ENCODE measurements around the gene ATP11A. TPM values are rescaled to one million over a fixed set of nuclear protein-coding genes. Genes with fewer than 3 reads are reported as not detected.
"Not testable (repeated sequence)": the region's sequence is repeated elsewhere in the genome, so short reads cannot be mapped to it uniquely, and the experiment has no call there.

The ATP11A gene
- total RNA-seq, 1 experiment from 2014 or later, result 4.5 TPM

DNA sequence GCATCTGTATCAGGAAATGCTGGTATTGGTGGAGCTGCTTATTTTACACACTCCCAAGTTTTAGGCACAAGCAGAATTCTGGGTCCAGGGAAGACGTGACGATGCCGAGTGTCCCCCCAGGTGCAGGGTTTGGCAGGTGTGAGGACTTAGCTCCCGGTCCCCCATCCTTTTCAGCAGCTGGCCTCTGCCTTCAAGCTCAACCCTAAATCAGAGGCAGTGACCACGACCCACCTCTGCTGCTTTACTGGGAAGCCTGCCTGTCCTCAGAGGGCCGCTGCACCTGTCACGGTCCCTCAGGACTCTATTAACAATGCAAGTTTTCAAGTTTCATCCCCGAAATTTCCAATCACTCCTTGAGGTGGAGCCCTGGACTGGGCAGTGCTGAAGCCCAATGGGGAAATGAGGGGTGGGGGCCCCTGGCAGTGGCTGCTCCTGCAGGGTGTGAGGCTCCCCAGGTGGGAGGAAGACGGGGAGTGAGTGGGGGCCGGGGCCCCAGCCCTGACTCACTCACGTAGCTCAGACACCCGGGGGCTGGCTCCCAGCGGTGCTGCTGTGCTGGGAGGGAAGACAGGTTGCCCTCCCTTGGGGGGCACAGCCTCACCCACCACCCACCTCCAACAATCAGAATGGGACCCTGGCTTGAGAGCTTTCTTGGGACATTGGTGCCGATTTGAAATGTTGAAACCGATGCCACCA lies 186.6 kb downstream of the ATP11A start:
- in situ Hi-C loops (cut with HindIII; ENCODE audit: low sequenced_read_pairs), result no loop called here

DNA sequence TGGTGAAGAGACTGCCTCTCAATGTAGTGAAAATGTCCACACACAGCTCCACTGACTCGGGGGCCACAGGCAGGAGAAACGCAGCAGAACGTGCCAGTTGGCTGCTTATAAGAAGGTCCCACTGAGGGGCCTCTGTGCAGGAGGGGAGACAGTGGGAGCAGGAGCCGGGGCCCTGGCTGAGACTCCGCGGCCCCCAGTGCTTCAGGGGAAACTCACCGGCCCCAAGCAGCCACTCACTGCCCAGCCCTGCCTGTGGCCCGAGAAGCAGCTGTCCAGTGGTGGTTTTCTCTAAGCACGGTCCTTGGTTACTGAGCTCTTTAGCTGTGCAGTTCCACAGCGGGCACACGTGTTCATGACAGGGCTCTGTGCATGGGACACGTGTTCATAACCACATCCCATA lies 187.2 kb downstream of the ATP11A start:
- DNase-seq (ENCODE audit: low spot score), result no peak
- in situ Hi-C loops (cut with HindIII; ENCODE audit: low sequenced_read_pairs), result no loop called here

More for the DNA sequence above, 186.6 kb downstream of the ATP11A start:
- DNase-seq (ENCODE audit: low spot score), result no peak

DNA sequence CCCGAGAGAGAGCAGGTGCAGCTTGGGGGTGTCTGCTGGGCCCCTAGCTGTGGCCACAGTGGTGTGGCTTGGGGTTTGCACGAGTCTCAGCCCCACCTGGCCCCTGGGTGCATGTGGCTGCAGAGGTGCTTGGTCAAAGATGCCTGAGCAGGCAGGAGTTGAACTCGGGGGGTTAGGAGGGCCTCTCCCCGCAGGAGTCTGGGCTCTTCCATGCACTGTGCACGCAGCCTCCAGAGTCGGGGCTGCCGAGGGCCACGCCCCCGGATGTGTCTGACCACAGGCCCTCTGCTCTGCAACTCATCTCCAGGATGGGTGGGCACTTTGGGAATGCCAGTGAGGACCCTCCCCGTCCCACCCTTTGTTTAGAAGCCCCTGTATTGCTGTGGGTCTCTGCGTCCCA lies 187.7 kb downstream of the ATP11A start:
- no peak for DNase-seq (ENCODE audit: low spot score)
- in situ Hi-C loops (cut with HindIII; ENCODE audit: low sequenced_read_pairs), result no loop called here

DNA sequence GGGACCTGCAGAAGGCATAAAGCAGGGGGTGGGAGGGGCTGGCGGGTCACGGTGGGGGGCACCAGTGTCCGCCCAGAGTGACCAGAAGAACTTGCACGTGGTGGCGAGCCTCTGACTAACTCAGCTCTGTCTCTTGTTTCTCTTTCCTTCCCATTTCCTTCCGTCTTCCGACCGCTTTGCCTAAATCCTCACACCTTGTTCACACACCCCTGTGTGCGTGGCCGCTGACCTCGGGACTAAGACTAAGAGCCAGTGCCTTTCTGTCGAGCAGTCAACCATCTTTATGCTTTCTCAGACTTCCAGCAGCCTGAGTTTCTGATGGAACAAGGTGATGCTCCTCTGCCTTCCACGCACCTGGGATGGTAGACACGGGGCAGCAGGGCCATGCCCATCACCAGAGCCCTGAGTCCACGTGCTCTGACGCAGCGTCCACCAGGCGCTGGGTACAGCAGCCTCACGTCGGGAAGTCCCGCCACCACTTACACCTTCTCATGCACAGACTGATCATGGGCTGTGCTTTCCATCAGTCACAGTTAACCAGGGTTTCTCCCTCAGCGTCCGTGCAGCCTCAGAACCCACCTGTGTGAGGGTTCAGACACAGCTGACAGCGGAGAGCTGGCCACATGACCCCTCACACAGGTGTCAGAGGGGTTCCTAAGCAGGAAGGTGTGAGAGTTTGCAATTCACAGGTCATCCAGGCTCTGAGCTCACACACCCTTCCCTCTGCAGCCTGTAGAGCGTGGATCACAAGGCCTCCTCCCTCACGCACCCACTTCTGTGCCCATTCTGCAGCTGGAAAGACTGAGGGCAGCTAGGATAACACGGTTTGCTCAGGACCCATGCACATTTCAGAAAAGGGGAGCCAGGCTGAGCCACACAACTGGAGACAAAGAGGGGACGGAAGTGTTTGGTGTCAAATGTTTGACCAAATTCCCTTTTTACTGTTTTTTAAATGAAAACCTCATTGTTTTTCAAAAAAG lies 188.4 kb downstream of the ATP11A start:
- no peak for DNase-seq (ENCODE audit: low spot score)
- in situ Hi-C loops (cut with HindIII; ENCODE audit: low sequenced_read_pairs), result no loop called here

DNA sequence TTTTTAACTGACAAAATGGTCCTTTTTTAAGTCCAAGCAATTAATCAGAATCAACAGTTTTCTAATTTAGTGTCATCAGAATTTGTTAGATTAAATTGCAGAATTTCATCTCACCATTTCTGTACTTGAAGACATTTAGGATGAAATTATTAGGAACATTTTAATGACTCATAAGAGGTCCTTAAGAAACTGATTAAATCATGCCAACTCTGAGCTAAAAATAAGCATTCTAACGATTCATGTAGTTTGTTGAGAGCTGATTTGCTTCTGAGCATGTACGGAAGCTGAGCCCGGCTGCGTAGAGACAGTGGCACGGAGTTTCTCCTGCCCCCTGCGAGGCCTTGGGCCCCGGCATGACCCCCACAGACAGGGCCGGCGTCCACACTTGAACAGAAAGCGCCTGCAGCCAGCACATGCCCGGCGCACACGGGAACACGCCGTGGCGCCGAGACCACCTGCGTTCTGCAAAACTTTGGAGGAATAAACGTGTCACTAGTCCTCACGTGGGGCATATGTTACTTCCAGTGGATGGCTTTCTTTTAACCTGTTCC lies 189.5 kb downstream of the ATP11A start:
- DNase-seq (ENCODE audit: low spot score), result no peak
- in situ Hi-C loops (cut with HindIII; ENCODE audit: low sequenced_read_pairs), result no loop called here

DNA sequence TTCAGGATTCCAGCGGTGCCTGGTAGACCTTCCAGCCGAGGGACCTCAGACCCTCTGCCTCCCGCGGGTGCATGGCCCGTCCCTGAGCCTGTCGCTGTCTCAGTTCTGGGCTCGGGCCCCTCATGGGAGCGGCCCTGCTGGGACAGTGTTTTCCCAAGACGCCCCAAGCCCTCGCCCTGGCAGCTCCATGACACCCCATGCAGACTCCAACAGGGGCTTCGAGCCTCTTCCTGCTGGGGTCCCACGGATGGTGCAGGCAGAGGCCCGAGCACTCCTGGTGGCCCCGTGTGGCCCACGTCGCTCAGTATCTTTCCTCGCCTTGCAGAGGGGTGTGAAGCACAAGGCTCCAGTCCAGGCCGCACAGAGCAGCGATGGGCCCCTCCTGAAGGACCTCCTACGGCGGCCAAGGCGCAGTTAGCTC lies 190.4 kb downstream of the ATP11A start:
- no peak for DNase-seq (ENCODE audit: low spot score)
- in situ Hi-C loops (cut with HindIII; ENCODE audit: low sequenced_read_pairs), result no loop called here

DNA sequence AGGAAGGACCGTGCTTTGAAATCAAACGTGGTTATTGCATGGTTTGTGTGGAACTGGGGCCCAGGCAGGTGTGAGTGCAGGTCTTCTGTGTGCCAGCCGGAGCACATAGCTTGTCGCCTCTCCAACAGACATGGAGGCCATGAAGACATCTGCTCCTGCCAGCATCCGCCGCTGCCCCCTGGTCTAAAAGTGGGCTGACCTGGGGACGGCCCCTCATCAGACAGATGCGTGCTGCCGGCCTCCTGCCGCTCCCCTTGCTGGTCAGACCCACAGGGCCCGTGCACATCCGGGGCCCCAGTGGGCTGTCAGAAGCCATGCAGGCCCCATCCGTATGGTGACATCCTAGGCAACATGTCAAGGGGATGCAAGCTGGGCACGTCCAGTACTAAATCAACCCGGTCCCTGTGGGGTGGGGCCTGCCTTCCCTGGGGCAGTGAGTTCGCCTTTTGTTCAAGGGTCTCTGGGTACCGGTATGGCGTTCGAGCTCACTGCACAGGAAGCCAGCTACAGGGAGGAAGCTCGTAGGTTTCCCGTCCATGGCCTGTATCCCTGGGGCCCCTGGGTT lies 191.2 kb downstream of the ATP11A start:
- in situ Hi-C loops (cut with HindIII; ENCODE audit: low sequenced_read_pairs), result no loop called here
- DNase-seq (ENCODE audit: low spot score), result no peak

DNA sequence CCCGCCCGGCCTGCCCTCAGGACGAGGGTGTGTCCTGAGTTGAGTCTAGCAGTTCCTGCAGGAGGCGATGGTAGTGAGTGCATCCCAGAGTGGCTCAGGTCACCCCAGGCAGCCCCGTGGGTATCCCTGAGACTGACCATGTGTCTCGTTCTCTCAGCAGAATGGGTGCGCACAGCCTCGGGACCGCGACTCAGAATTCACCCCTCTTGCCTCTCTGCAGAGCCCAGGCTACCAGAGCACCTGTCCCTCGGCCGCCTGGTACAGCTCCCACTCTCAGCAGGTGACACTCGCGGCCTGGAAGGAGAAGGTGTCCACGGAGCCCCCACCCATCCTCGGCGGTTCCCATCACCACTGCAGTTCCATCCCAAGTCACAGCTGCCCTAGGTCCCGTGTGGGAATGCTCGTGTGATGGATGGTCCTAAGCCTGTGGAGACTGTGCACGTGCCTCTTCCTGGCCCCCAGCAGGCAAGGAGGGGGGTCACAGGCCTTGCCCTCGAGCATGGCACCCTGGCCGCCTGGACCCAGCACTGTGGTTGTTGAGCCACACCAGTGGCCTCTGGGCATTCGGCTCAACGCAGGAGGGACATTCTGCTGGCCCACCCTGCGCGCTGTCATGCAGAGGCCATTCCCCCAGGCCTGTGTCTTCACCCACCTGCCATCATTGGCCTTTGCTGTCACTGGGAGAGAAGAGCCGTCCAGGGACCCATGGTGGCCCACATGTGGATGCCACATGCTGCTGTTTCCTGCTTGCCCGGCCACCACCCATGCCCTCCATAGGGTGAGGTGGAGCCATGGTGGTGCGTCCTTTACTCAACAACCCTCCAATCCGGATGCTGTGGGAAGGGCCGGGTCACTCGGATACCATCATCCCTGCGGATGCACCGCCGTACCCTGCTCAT lies 192.1 kb downstream of the ATP11A start:
- in situ Hi-C loops (cut with HindIII; ENCODE audit: low sequenced_read_pairs), result no loop called here
- DNase-seq (ENCODE audit: low spot score), result no peak

DNA sequence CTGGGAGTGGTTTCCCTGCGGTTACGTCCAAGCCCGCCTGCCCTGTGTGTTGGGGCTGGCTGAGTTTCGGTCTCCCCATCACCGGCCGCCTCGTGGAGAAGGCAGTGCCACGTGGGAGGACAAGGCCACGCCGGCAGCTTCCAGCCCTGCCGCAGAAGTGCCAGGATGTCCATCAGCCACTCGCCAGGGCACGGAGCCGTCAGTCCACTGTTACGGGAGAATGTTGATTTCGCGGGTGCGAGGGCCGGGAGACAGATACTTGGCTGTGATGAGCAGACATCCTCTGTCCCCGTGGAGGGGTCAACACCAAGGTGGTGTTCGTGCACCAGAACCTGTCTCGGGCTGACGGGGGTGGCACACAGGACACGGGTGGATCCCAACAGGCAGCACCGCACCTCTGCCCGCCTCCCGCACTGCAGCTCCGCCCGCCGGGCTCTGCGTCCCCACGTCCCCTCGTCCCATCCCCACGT lies 192.8 kb downstream of the ATP11A start:
- in situ Hi-C loops (cut with HindIII; ENCODE audit: low sequenced_read_pairs), result no loop called here
- DNase-seq (ENCODE audit: low spot score), result no peak

DNA sequence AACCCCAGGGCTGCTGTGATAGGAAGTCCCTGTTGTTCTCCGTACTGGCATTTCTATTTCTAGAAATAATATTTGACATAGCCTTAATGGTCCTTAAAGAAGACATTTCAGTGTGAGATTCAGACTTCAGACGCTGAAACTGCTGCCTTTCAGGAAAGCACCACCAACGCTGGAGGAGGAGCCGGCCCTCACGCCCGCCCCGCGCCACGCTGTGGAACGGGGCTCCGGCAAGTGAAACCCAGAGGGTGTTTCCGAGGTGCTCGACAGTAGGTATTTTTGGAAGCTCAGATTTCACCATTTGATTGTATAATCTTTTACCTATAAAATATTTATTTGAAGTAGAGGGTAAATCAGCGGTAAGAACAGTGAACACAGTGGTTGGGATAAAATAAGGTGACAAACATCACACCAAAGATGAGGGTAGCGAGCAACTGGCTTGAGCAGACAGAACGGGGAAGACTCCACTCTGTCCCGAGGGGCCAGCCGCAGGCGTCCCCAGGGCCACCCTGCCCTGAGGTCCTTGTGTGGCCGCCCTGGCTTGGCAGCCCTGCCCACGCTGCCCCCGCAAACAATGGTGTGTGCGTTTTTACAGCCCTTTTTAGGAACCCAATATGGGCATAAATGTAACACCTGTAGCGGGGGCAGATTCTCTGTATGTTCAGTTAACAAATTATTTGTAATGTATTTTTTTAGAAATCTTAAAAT lies 193.6 kb downstream of the ATP11A start:
- in situ Hi-C loops (cut with HindIII; ENCODE audit: low sequenced_read_pairs), result no loop called here
- DNase-seq (ENCODE audit: low spot score), result no peak

DNA sequence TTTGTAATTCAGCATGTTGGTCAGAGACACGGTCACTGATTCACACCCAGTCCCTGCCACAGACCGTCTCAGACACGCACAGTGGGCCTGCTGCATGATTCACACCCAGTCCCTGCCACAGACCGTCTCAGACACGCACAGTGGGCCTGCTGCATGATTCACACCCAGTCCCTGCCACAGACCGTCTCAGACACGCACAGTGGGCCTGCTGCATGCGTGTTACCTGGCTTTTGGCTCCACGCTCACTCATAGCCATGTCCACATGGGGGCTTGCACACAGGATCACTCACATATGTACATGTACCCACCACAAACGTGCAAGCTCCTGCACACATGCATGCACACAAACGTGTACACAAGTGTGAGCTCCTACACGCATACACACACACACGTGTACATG lies 194.9 kb downstream of the ATP11A start:
- DNase-seq (ENCODE audit: low spot score); in situ Hi-C loops (cut with HindIII; ENCODE audit: low sequenced_read_pairs): not testable (repeated sequence)

DNA sequence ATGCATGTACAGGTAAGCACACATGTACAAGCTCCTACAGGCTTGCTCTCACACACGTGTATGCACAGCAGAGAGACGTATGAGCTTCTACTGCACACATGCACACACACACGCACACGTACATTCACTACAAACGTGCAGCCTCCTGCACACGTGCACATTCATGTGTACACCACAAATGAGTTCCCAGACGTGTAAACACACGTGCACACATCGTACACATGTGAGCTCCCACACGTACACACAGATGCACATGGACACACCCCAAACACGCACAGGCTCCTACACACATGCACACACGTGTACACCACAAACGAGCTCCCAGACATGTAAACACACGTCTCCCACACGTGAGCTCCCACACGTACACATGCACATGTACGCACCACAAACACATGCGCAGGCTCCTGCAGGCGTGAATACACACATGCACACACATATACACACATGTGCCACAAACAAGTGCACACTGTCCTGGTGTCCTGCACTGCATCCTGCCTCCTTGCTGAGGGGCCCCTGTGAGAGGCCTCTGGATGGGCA lies 195.5 kb downstream of the ATP11A start:
- no peak for DNase-seq (ENCODE audit: low spot score)
- in situ Hi-C loops (cut with HindIII; ENCODE audit: low sequenced_read_pairs), result no loop called here

DNA sequence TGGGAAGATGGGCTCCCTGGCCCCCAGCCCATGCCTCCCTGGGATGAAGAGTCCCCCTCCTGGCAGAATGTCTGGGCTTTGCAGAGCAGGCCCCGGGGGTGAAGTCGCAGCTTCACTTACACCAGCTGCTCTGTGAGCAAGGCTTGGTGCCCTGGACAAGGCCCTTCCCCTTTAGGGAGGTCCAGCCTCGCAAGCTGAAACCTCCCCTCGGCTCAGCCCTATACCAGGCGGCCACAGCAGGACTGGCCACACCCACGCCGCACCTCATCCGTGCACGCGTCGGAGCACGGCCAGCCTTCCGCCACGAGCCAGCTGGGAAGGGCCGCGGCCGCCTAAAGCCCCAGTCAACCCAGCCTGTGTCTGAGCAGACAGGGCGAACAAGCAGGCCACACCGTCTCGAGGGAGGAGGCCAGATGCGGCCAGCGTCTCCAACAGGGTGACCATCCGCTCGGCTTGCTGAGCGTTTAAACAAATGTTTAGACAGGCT lies 196.0 kb downstream of the ATP11A start:
- DNase-seq (ENCODE audit: low spot score), result peak; percentile 54
- in situ Hi-C loops (cut with HindIII; ENCODE audit: low sequenced_read_pairs), result no loop called here

DNA sequence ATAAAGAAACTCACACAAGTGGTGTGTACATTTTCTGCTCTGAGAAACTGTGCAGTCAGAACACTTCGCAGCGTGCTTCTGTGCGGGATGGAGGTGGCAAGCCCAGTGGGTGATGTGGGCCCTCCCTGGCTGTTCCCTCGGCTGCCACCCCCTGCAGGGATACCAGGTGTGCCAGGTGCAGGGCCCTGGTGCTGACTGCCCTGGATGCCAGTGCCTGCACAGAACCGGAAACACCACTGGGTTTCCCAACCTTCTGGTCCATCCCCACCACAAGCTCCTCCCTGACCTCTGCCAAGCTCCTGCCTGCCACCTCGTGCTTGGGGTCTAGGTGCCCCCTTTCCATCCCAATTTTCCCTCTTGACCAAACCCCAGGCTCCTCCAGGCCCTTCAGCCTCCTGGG lies 197.3 kb downstream of the ATP11A start:
- no peak for DNase-seq (ENCODE audit: low spot score)
- in situ Hi-C loops (cut with HindIII; ENCODE audit: low sequenced_read_pairs), result no loop called here

DNA sequence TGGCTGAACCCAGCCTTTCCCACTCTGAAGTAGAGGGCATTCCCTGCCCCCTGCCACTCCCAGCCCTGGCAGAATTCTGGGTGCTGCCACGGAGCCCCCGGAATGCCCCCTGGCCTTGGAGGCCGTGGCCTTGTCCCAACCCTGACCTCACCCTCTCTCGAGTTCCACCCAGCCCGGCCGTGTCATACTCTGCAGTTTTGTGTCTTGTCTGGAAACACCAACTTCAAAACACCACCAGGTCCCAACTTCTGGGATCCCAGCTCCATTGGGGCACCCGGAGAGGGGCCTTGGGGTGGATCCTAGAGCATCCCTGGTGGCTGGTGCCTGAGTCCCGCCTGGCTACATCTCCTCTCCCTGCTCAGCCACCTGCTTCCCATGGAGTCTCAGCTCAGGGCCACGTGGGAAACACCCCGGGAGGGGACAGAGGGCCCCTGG lies 197.7 kb downstream of the ATP11A start:
- in situ Hi-C loops (cut with HindIII; ENCODE audit: low sequenced_read_pairs), result no loop called here
- no peak for DNase-seq (ENCODE audit: low spot score)

DNA sequence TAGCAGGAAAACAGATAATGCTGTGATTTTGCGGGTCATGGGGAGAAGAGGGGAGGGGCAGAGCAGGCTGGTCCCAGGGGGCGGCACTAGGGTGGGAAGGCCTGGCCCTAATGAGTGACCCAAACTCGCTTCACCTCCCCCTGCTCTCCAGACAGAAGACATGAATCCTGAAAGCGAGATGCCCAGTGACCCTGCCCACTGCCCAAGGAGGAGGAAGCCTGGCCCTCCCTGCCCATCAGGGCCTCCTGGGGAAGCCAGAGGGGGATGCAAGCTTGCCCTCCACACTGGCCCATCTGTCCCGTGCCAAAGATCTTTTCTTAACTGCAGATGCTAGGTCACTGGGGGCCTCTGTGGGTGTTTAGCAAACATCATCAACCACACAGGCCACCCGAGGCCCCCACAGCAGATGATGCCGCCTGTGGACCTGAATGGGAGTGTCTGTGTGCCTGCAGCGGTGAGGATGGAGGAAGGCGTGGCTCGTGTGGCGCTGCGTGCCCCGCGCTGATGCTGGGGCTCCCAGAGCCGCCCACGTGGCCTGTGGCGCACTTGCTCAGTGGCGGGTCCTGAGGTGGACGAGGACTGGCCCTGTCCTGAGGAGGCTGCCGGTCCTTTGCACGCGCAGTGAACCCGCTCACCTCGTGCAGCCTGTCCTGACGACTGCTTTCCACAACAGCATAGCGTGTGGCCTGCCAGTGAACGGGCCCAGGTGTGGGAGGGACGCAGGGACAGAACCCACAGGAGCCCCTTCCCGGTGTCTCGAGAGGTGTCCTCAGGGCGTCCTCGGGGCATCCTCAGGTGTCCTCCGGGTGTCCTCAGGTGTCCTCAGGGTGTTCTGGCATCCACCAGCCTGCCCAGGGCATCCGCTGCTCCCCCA lies 198.6 kb downstream of the ATP11A start:
- no peak for DNase-seq (ENCODE audit: low spot score)
- in situ Hi-C loops (cut with HindIII; ENCODE audit: low sequenced_read_pairs), result no loop called here

All from G401 (cell line).